Lower lobe of right lung (tissue), 2 donors: Measurements from ENCODE around the gene FBXW5. TPM values are rescaled to one million over a fixed set of nuclear protein-coding genes. Genes with fewer than 3 reads are reported as not detected.
A peak's percentile ranks its signal among the peaks of the same experiment; 100 is the strongest.

Experiments used
- ATAC-seq, 2 donors: fragments of 200-7000 bp; cut with Tn5 transposase; one replicate each; pipeline ENCODE4 v1.9.1; 2020 to 2022; ENCODE audit warnings: mild to moderate bottlenecking in 2 of 2, moderate library complexity in 2 of 2
- DNase-seq: peaks from one replicate; pipeline ENCODE4 v3.0.0-alpha.2; 2020
- H3K27ac ChIP-seq: fragments of 200-600 bp; one replicate; pipeline ENCODE4 v1.8.0; 2022
- H3K27me3 ChIP-seq: fragments of 200-600 bp; one replicate; pipeline ENCODE4 v1.8.0; 2022; ENCODE audit warnings: low read depth
- H3K36me3 ChIP-seq: fragments of 200-600 bp; one replicate; pipeline ENCODE4 v1.8.0; 2022; ENCODE audit warnings: mild to moderate bottlenecking
- H3K4me1 ChIP-seq: fragments of 200-600 bp; one replicate; pipeline ENCODE4 v1.8.0; 2022
- H3K4me3 ChIP-seq: fragments of 200-600 bp; one replicate; pipeline ENCODE4 v1.8.0; 2022; ENCODE audit warnings: mild to moderate bottlenecking
- H3K9me3 ChIP-seq: fragments of 200-600 bp; one replicate; pipeline ENCODE4 v1.8.0; 2022
- CTCF ChIP-seq: fragments of 200-600 bp; IDR thresholded peaks from one replicate; pipeline ENCODE4 v1.8.0; 2022; ENCODE audit warnings: antibody characterized with exemption, mild to moderate bottlenecking
- intact Hi-C: fragments of 100-400 bp; cut with DNase I; formaldehyde crosslinking; loops from one replicate; pipeline ENCODE4 v1.11.0; 2022
- total RNA-seq: library from RNA; stranded (reverse); fragmentation: NEBNext Ultra II Directional; extraction: Animal tissue kit (Norgen Biotek cat#: 25700); gene quantifications from one replicate; pipeline ENCODE4 v1.2.1, GENCODE V29; 2021
- donor health status: DM: no; HTN: yes; CAD: no; lungs with severe emphysema.

FBXW5 gene
- total RNA-seq, 1 donor from 2014 or later: 83.2 TPM

- Histone ChIP-seq H3K27ac (no peak overlapping the region), H3K4me1 (no peaks in the 10 kb centered on the region), H3K4me3 (no peak overlapping the region), H3K36me3 (peaks cover 37% of the 10 kb centered on the region), H3K27me3 (no peaks in the 10 kb centered on the region), H3K9me3 (no peaks in the 10 kb centered on the region)
- TF ChIP-seq CTCF: no peak
- ATAC-seq (no peak), DNase-seq (no peak)
- intact Hi-C loops: no loop called here
Measured at GRCh38 chr9:136927343-136928271, 16.9 kb downstream of the FBXW5 start.

GRCh38 chr9:136926749-136927148 is 17.8 kb downstream of the FBXW5 start:
- ATAC-seq (no peak), DNase-seq (no peak)
- intact Hi-C loops: no loop called here
- no peaks in the 10 kb centered on the region for H3K27me3 ChIP-seq
- no peak overlapping the region for H3K4me3 ChIP-seq
- no peaks in the 10 kb centered on the region for H3K4me1 ChIP-seq
- no peak overlapping the region for H3K27ac ChIP-seq
- H3K9me3 ChIP-seq: no peaks in the 10 kb centered on the region
- TF ChIP-seq CTCF: no peak
- peaks cover 42% of the 10 kb centered on the region for H3K36me3 ChIP-seq

- H3K27me3 ChIP-seq: no peaks in the 10 kb centered on the region
- no peak for TF ChIP-seq CTCF
- no peaks in the 10 kb centered on the region for H3K9me3 ChIP-seq
- intact Hi-C loops: no loop called here
- H3K27ac ChIP-seq: no peak overlapping the region
- H3K36me3 ChIP-seq: peaks cover 47% of the 10 kb centered on the region
- ATAC-seq (peak in 1 of 2 donors; percentile 5), DNase-seq (no peak)
- no peak overlapping the region for H3K4me3 ChIP-seq
- no peaks in the 10 kb centered on the region for H3K4me1 ChIP-seq
Measured at GRCh38 chr9:136926154-136926704, 18.3 kb downstream of the FBXW5 start.

- TF ChIP-seq CTCF: no peak
- intact Hi-C loops: no loop called here
- Histone ChIP-seq H3K27ac (no peak overlapping the region), H3K4me1 (no peaks in the 10 kb centered on the region), H3K27me3 (no peaks in the 10 kb centered on the region), H3K4me3 (no peak overlapping the region), H3K36me3 (peaks cover 53% of the 10 kb centered on the region), H3K9me3 (no peaks in the 10 kb centered on the region)
- ATAC-seq: no peak
- DNase-seq: no peak
Measured at GRCh38 chr9:136925414-136926153, 19.0 kb downstream of the FBXW5 start.

- no peaks in the 10 kb centered on the region for H3K4me1 ChIP-seq
- no peaks in the 10 kb centered on the region for H3K9me3 ChIP-seq
- H3K27me3 ChIP-seq: no peaks in the 10 kb centered on the region
- TF ChIP-seq CTCF: no peak
- intact Hi-C loops: no loop called here
- no peak for DNase-seq
- no peak overlapping the region for H3K4me3 ChIP-seq
- H3K36me3 ChIP-seq: peaks cover 64% of the 10 kb centered on the region
- no peak for ATAC-seq
- no peak overlapping the region for H3K27ac ChIP-seq
Measured at GRCh38 chr9:136923881-136924280, 20.7 kb downstream of the FBXW5 start.
